Transverse colon (tissue), 4 donors: ENCODE results near the gene FBXL17. TPM values are rescaled to one million over a fixed set of nuclear protein-coding genes. Genes with fewer than 3 reads are reported as not detected.

Source experiments
- DNase-seq: peaks from one replicate; pipeline ENCODE4 v3.0.0-alpha.2; 2019
- H3K27ac ChIP-seq, 4 donors: fragments of 200-600 bp; sonication (generic); 2 replicates each; pipeline ENCODE4 v1.5.1; 2016 to 2018; ENCODE audit warnings: inconsistent platforms in 4 of 4
- H3K27me3 ChIP-seq: fragments of 200-600 bp; sonication (generic); 2 replicates; pipeline ENCODE4 v1.5.1; 2017; ENCODE audit warnings: inconsistent platforms
- H3K36me3 ChIP-seq, 4 donors: fragments of 200-600 bp; sonication (generic); 2 replicates each; pipeline ENCODE4 v1.5.1; 2017 to 2019; ENCODE audit warnings: inconsistent platforms in 4 of 4
- H3K4me1 ChIP-seq, 4 donors: fragments of 200-600 bp; sonication (generic); 2 replicates each; pipeline ENCODE4 v1.5.1; 2017 to 2020; ENCODE audit warnings: inconsistent platforms in 4 of 4
- H3K4me3 ChIP-seq, 4 donors: fragments of 200-600 bp; sonication (generic); 1 replicate in 1 of 4; 2 replicates in 3 of 4; pipeline versions ENCODE4 v1.5.1 to v1.6.1; 2017 to 2019; ENCODE audit warnings: inconsistent platforms in 4 of 4
- H3K9me3 ChIP-seq, 2 donors: fragments of 200-600 bp; sonication (generic); 2 replicates each; pipeline ENCODE4 v1.5.1; 2017 to 2019; ENCODE audit warnings: inconsistent platforms in 2 of 2
- EP300 ChIP-seq: sonication (generic); formaldehyde crosslinking; IDR thresholded peaks from one replicate; pipeline ENCODE4 v1.6.1; 2017; ENCODE audit warnings: antibody characterized with exemption, low read depth
- POLR2A ChIP-seq: fragments of 450-650 bp; IDR thresholded peaks from one replicate; pipeline ENCODE4 v1.6.1; 2016; ENCODE audit warnings: antibody characterized with exemption, mild to moderate bottlenecking, moderate library complexity
- POLR2AphosphoS5 ChIP-seq, 3 donors: sonication (generic); formaldehyde crosslinking; IDR thresholded peaks; one replicate each; pipeline ENCODE4 v1.6.1; 2016; ENCODE audit warnings: antibody characterized with exemption in 3 of 3
- WGBS, 2 donors: methylation state at CpG; one replicate each; pipeline ENCODE4 v1.1.5; 2018; ENCODE audit warnings: low coverage in 1 of 2; 5-methylcytosine and 5-hydroxymethylcytosine counted together
- in situ Hi-C, 4 donors: fragments of 200-750 bp; cut with MboI; loops; one replicate each; pipeline versions ENCODE4 v1.15.0 to v1.15.1; 2017; ENCODE audit warnings: low sequenced_read_pairs in 3 of 4, low pct_ligation_motif_present in 1 of 4, low pct_unique_long_range_greater_than_20kb in 1 of 4
- intact Hi-C: fragments of 100-400 bp; cut with DNase I; formaldehyde crosslinking; loops from one replicate; pipeline ENCODE4 v1.15.1; 2023; ENCODE audit warnings: low total_unique reads
- total RNA-seq, 4 donors: library from RNA; depleted of rRNA; stranded (reverse); fragments of >200 nt; gene quantifications; one replicate each; pipeline ENCODE4 v1.1.0, GENCODE V29; 2016
- TF ChIP-seq, protein P1 (sequence below), 5 experiments: fragments of 200-600 bp in 3 of 5; fragments of 450-650 bp in 2 of 5; sonication (generic) in 3 of 5; IDR thresholded peaks; 1 replicate in 2 of 5; 2 replicates in 3 of 5; pipeline ENCODE4 v1.5.1; 2016 to 2017; ENCODE audit warnings: antibody characterized with exemption in 5 of 5, inconsistent platforms in 3 of 5, mild to moderate bottlenecking in 2 of 5, moderate library complexity in 1 of 5

Gene FBXL17
- total RNA-seq, 4 donors from 2014 or later: 17.7 to 99.5 (median 24.6) TPM

DNA sequence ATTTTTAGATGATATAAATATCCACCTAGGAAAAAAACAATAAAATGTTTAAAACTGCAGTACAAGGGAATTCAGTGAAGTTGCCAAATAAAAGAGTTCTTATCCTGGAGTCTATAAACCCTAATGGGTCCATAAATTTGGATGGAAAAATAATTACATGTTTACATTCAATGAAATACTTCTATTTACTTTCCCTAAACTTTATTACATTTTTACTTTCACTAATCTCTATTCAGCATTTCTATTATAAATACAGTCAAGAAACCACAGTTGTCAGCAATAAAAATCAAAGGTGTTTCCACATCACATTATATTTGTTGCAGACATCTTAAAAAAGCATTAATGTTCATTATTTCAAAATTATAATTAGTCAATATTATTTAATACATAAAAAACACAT lies 118.6 kb downstream of the FBXL17 start:
- Histone ChIP-seq H3K9me3 (no peaks in the 10 kb centered on the region), H3K27me3 (no peaks in the 10 kb centered on the region), H3K36me3 (no peaks in the 10 kb centered on the region), H3K4me1 (peaks cover 0 to 27% (median 12%) of the 10 kb centered on the region in 4 donors), H3K4me3 (no peak overlapping the region), H3K27ac (no peak overlapping the region)
- no peak for TF ChIP-seq EP300
- no peak for TF ChIP-seq POLR2A
- intact Hi-C loops: loop anchor here (10.0 kb wide), 1 partner anchor 81 kb away; no protein-coding TSS in a partner anchor
- no peak for DNase-seq
- in situ Hi-C loops: loop anchor here in 1 of 4 donors (10.0 kb wide), 1 partner anchor 81 kb away; no protein-coding TSS in a partner anchor

DNA sequence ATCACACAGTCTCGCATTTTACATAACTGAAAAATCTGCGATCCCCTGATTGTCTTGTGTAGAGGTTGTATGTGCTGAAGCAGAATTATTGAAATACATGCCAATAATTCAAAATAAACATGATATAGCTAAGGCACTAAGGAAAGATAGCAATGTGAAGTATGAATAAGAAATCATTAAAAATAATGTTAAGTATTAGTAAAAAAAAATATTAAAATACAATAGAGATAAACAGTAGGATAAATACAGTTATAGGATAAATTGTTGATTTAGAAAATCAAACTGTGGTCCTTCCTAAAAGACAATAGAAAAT lies 121.1 kb downstream of the FBXL17 start:
- Histone ChIP-seq H3K27me3 (no peaks in the 10 kb centered on the region), H3K36me3 (no peaks in the 10 kb centered on the region), H3K4me3 (no peak overlapping the region), H3K9me3 (no peaks in the 10 kb centered on the region), H3K27ac (no peak overlapping the region), H3K4me1 (peaks cover 0 to 27% (median 12%) of the 10 kb centered on the region in 4 donors)
- in situ Hi-C loops: loop anchor here in 1 of 4 donors (10.0 kb wide), 1 partner anchor 84 kb away; no protein-coding TSS in a partner anchor
- WGBS, 2 donors: 4% methylated on average over 2 of the region's 2 CpGs
- TF ChIP-seq, protein P1, sequence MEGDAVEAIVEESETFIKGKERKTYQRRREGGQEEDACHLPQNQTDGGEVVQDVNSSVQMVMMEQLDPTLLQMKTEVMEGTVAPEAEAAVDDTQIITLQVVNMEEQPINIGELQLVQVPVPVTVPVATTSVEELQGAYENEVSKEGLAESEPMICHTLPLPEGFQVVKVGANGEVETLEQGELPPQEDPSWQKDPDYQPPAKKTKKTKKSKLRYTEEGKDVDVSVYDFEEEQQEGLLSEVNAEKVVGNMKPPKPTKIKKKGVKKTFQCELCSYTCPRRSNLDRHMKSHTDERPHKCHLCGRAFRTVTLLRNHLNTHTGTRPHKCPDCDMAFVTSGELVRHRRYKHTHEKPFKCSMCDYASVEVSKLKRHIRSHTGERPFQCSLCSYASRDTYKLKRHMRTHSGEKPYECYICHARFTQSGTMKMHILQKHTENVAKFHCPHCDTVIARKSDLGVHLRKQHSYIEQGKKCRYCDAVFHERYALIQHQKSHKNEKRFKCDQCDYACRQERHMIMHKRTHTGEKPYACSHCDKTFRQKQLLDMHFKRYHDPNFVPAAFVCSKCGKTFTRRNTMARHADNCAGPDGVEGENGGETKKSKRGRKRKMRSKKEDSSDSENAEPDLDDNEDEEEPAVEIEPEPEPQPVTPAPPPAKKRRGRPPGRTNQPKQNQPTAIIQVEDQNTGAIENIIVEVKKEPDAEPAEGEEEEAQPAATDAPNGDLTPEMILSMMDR (IDR thresholded peaks at IDR 0.05): peak in 1 of 5 experiments; percentile 4
- TF ChIP-seq POLR2A: no peak
- intact Hi-C loops: loop anchor here (10.0 kb wide), 1 partner anchor 84 kb away; no protein-coding TSS in a partner anchor
- no peak for DNase-seq

DNA sequence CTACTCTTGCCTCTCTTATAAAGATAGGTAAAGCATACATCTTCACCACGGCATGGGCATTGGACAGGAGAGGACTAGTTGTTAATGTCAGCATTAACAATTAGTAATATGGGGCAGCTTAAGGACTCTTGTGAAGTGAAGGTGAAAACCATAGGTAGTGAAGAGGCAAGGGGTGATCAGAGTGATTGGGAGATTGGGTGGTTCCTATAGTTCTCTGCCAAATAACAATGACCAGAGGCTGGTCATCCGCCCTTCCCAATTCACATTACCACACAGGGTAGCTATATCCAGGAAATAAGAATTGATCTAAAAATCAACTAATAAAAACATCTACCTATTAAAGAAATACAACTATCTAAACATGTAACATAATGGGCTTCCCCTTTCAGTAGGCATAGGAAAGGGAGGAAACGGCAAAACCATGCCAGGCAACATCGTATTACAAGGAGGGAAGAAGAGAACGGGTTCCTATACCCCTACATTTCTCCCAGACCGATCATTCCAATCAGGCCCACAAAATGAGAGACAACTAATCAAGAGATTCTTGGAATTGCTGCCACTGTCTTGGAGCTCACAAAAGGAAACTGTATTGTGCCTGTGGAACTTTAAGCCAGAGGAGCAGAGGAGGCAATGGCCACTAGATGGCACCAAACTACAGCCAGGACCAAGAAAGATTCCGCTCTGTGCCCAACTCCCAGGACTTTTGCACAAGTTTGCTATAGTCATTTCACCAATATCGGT lies 121.6 kb downstream of the FBXL17 start:
- Histone ChIP-seq H3K4me1 (peaks cover 0 to 27% (median 12%) of the 10 kb centered on the region in 4 donors), H3K9me3 (no peaks in the 10 kb centered on the region), H3K27me3 (no peaks in the 10 kb centered on the region), H3K36me3 (no peaks in the 10 kb centered on the region), H3K27ac (no peak overlapping the region), H3K4me3 (peak overlapping the region in 1 of 4 donors; percentile 9)
- TF ChIP-seq, protein P1 (IDR thresholded peaks at IDR 0.05): peak; percentile 79 to 93 (median 92)
- TF ChIP-seq POLR2A (no peak), EP300 (no peak), POLR2AphosphoS5 (IDR thresholded peaks at IDR 0.05) (no peak)
- DNase-seq: peak; percentile 79
- in situ Hi-C loops: loop anchor here in 1 of 4 donors (10.0 kb wide), 1 partner anchor 85 kb away; no protein-coding TSS in a partner anchor
- intact Hi-C loops: loop anchor here (10.0 kb wide), 1 partner anchor 85 kb away; no protein-coding TSS in a partner anchor
- WGBS, 2 donors: 40 to 51% methylated on average over 7 to 8 of the region's 8 CpGs

DNA sequence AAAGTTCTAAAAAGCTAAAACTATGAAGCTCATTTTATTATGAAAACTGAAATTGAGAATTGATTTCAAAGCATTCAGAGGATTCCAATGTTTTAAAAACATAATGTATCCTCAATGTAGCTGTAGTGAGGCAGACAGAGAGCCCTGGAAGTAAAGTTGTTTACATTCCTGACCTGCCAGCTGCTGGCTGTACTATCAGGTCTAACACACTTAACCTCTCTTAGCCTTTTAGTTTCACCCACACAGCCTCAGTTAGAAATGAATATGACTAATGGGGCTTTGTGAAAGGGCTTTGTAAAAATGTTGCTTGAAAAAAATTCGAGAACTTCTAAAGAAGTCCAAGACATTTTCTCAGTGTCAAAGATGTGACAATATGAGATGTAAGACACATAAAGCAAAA lies 122.6 kb downstream of the FBXL17 start:
- 24 to 29% methylated on average over 1 of the region's 1 CpG for WGBS, 2 donors
- TF ChIP-seq POLR2AphosphoS5 (IDR thresholded peaks at IDR 0.05): no peak
- TF ChIP-seq EP300: no peak
- TF ChIP-seq POLR2A: no peak
- TF ChIP-seq, protein P1 (IDR thresholded peaks at IDR 0.05): no peak
- Histone ChIP-seq H3K4me3 (no peak overlapping the region), H3K27ac (no peak overlapping the region), H3K4me1 (peaks cover 0 to 22% (median 12%) of the 10 kb centered on the region in 4 donors), H3K27me3 (no peaks in the 10 kb centered on the region), H3K36me3 (no peaks in the 10 kb centered on the region), H3K9me3 (no peaks in the 10 kb centered on the region)
- intact Hi-C loops (no loop called here), in situ Hi-C loops (no loop called here)
- DNase-seq: no peak

DNA sequence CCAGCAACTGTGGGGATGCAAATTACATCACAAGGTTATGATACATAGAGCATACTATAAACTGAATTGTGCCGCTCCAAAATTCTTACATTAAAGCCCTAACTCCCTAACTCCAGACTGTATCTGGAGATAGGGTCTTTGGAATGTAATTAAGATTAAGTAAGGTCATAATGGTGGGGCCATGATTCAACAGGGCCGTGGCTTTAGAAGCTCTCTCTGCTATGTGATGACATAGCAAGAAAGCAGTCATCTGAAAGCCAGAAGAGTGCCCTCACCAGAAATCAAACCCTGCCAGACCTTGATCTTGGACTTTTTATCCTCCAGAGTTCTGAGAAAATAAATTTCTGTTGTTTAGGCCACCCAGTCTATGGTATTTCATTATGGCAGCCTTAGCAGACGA lies 123.9 kb downstream of the FBXL17 start:
- no peak for TF ChIP-seq EP300
- TF ChIP-seq POLR2A: no peak
- TF ChIP-seq POLR2AphosphoS5 (IDR thresholded peaks at IDR 0.05): no peak
- TF ChIP-seq, protein P1 (IDR thresholded peaks at IDR 0.05): no peak

More for the DNA sequence above, 123.9 kb downstream of the FBXL17 start:
- H3K9me3 ChIP-seq: no peaks in the 10 kb centered on the region
- H3K4me3 ChIP-seq: no peak overlapping the region
- no peak for DNase-seq
- no peak overlapping the region for H3K27ac ChIP-seq
- H3K27me3 ChIP-seq: no peaks in the 10 kb centered on the region
- in situ Hi-C loops (no loop called here), intact Hi-C loops (no loop called here)
- H3K36me3 ChIP-seq: no peaks in the 10 kb centered on the region
- H3K4me1 ChIP-seq: peaks cover 0 to 20% (median 12%) of the 10 kb centered on the region in 4 donors
- 86 to 93% methylated on average over 2 to 3 of the region's 3 CpGs for WGBS, 2 donors
